A549 treated with GW870086 at 1 μM for 4 hours (cell line): Measurements from ENCODE around the gene KLK5. TPM values are rescaled to one million over a fixed set of nuclear protein-coding genes. Genes with fewer than 3 reads are reported as not detected.

Source experiments
- total RNA-seq: library from RNA; stranded (reverse); fragments of 200-300 nt; extraction: Qiagen RNA extraction; gene quantifications from 5 replicates; pipeline ENCODE4 v1.2.3, GENCODE V29; 2022; ENCODE audit warnings: low read depth

Gene KLK5, protein sequence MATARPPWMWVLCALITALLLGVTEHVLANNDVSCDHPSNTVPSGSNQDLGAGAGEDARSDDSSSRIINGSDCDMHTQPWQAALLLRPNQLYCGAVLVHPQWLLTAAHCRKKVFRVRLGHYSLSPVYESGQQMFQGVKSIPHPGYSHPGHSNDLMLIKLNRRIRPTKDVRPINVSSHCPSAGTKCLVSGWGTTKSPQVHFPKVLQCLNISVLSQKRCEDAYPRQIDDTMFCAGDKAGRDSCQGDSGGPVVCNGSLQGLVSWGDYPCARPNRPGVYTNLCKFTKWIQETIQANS
- 0.09 TPM in 1 of 5 replicates, not detected in the others for total RNA-seq

DNA sequence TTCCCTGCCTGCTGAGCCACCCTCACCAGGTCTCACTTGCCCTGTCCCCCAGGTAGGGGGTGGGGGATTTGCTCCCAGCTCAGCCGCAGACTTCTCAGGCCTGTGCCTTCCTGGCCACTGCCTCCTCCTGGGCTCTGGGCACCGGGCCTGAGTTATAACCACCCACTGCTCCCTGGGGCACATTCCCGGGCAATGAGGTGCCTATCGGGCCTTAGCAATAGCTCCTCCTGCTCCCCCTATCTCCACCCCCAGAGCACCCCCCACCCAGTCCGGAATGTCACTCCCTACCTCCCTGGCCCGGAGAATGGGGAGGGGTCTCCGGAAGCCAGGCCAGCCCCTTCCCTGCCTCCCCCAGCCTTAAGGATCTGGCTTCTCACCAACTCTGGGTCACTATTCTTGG is at the start of gene KLK5:
Gene KLK5 (minus strand): TSS at position 129 of the 400 bp plus-strand sequence. CDS start 381 bp downstream, outside the sequence.

DNA sequence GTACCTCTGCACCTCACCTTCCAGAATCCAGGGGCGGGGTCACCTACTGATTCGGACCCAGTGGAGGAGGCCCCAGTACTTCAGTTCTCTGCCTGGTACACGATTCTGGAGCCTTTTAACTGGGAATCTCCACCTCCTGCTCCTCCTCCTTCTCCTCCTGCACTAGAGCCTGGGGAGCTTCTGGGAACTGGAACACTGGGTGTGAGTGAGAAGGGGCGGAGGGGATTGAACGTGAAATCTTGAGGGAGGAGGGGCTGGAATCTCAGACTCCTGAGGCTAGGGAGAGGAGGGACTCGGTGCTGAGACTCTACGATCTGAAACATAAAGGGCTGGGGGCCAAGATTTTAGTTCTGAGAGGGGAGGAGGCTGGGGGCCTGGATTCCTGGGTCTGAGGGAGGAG is 48.7 kb upstream of the KLK5 start, which contains the start of gene KLK8:
Gene KLK8 (minus strand): TSS at position 90 of the 400 bp plus-strand sequence. CDS start 437 bp downstream, outside the sequence.

DNA sequence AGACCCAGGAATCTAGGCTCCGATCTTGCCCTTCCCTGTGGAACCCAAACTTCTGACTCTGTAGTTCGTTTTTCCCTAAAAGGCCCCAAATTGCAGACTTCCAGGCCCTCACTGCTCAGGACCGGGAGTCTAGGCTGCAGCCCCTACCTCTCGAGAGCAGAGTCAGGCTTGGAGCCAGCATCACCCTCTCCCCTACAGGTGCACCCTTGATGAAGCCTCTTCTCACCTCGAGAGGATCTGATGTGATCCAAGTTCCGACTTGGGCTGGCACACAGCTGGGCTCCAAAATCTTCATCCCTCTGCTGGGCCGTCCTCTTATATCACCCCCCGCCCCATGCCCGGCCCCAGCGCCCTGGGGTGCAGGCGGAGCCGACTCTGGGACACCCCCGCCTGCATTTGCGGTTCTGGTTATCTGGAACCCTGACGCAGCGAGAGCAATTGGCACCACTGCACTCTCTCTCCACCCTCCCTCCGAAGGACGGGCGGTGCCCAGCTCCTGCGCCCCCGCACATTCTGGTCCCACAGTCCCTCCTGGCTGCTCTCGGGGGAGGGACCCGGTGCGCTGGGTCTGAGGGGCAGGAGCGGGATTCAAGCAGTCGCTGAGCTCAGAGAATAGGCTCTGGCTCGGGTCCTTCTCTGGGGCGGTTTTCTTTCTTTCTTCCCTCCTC is 30.9 kb upstream of the KLK5 start, which contains the start of gene KLK7:
Gene KLK7 (minus strand): TSS at position 293 of the 668 bp plus-strand sequence. CDS start 1,518 bp downstream, outside the sequence.

DNA sequence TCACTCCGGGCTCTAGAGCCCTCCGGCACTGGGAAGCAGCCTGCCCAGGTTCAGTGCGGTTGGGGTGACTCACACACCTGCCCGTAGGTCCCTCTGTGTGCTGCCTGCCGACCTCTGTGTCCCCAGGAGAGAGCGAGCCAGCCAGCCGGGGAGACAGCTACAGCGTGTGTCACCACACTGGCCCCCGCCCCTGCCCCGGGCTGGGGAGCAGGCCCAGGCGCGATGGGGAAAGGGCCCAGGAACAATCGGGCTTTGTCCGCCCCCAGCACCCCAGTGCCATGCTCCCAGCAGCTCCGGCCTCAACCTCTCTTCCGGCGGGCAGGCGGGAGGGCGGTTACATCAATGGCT is 16.5 kb upstream of the KLK5 start, which contains the start of gene KLK6:
Gene KLK6 (minus strand): TSS at position 179 of the 348 bp plus-strand sequence. CDS start 1,487 bp downstream, outside the sequence.

DNA sequence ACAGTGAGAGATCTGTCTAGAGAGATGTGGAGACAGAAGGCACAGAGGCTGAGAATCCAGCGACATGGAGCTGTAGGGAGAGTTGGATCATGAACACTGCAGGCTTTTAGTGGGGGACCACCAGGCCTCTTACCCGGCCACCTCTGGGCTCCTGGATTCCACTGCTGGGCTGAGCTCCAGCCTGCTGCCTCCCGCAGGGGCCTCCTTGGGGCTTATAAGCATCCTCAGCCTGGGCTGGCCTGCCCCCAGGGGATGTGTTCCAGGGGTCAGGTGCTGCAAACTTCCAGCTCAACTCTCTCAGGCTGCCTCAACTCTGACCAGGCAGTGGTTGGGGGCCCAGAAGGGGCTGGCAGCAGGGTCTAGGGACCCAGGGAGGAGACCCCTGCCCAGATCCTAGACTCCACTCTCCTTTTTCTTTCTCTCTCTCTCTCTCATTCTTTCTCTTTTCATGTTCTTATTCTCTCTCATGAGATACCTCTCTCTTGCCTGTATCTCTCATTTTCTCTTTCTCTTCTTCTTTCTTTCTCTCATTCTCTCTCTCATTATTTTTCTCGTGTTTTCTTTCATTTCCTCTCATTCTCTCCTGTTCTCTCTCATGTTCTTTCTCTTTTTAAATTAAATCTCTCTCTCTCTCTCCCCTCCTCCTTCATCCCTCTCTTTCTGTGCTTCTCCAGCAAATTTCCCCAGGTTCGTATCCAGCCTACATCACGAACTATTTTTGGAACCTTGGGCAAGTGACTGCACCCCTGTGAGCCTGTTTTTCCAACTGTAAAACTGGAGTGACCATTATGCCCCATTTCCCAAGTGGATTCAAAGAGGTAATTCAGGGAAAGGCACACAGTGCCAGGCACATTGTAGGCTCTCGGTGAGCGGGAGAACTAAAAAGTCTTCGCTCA is 41.4 kb downstream of the KLK5 start, which contains the start of gene KLK4:
Gene KLK4 (minus strand): TSS at position 190 of the 896 bp plus-strand sequence. CDS start 657 bp downstream, outside the sequence.

Other genes starting within 250 kb of the KLK5 start
- 0.16 to 0.46 TPM (median 0.33 TPM) in 4 of 5 replicates, not detected in the other for gene SHANK1, start 233.2 kb downstream of the KLK5 start, total RNA-seq
- gene CLEC11A, start 229.7 kb downstream of the KLK5 start, total RNA-seq: 6.0 to 10.5 TPM (median 9.2 TPM) in 5 replicates
- not detected in 5 replicates for gene GPR32, start 182.6 kb downstream of the KLK5 start, total RNA-seq
- gene ACP4, start 162.6 kb downstream of the KLK5 start, total RNA-seq: not detected in 5 replicates
- gene KLK1, start 129.3 kb downstream of the KLK5 start, total RNA-seq: 0.16 to 0.46 TPM (median 0.17 TPM) in 3 of 5 replicates, not detected in the others
- not detected in 5 replicates for gene KLK15, start 119.5 kb downstream of the KLK5 start, total RNA-seq
- gene KLK3, start 98.1 kb downstream of the KLK5 start, total RNA-seq: 0.17 TPM in 1 of 5 replicates, not detected in the others
- 0.14 to 0.17 TPM in 2 of 5 replicates, not detected in the others for gene KLK2, start 79.6 kb downstream of the KLK5 start, total RNA-seq
- 0.19 to 0.61 TPM (median 0.43 TPM) in 3 of 5 replicates, not detected in the others for gene KLK4, start 41.6 kb downstream of the KLK5 start, total RNA-seq
- 0.15 to 1.5 TPM (median 0.28 TPM) in 5 replicates for gene KLK6, start 16.6 kb upstream of the KLK5 start, total RNA-seq
- not detected in 5 replicates for gene KLK7, start 30.9 kb upstream of the KLK5 start, total RNA-seq
- gene KLK8, start 48.6 kb upstream of the KLK5 start, total RNA-seq: not detected in 5 replicates
- gene KLK10, start 66.7 kb upstream of the KLK5 start, total RNA-seq: 0.32 to 0.98 TPM (median 0.45 TPM) in 5 replicates
- 0.63 TPM in 1 of 5 replicates, not detected in the others for gene KLK11, start 73.6 kb upstream of the KLK5 start, total RNA-seq
- gene KLK12, start 82.0 kb upstream of the KLK5 start, total RNA-seq: not detected in 5 replicates
- gene KLK13, start 112.1 kb upstream of the KLK5 start, total RNA-seq: 0.18 TPM in 1 of 5 replicates, not detected in the others
- gene KLK14, start 129.8 kb upstream of the KLK5 start, total RNA-seq: 0.32 to 0.71 TPM (median 0.42 TPM) in 5 replicates
- gene CTU1, start 155.4 kb upstream of the KLK5 start, total RNA-seq: 5.9 to 14.1 TPM (median 13.1 TPM) in 5 replicates
- 0.06 to 0.08 TPM in 2 of 5 replicates, not detected in the others for gene SIGLEC9, start 171.9 kb upstream of the KLK5 start, total RNA-seq
- not detected in 5 replicates for gene SIGLEC7, start 189.3 kb upstream of the KLK5 start, total RNA-seq